Upper lobe of right lung (tissue), 1 donor: ENCODE measurements around the gene LGALS16. TPM values are rescaled to one million over a fixed set of nuclear protein-coding genes. Genes with fewer than 3 reads are reported as not detected.
"Not testable (repeated sequence)": the region's sequence is repeated elsewhere in the genome, so short reads cannot be mapped to it uniquely, and the experiment has no call there.

Experiments
- ATAC-seq: fragments of 200-7000 bp; cut with Tn5 transposase; one replicate; pipeline ENCODE4 v1.9.1; 2020; ENCODE audit warnings: mild to moderate bottlenecking, moderate library complexity
- DNase-seq: peaks from one replicate; pipeline ENCODE4 v3.0.0-alpha.2; 2020
- H3K27ac ChIP-seq: fragments of 200-600 bp; one replicate; pipeline ENCODE4 v1.8.0; 2022
- H3K27me3 ChIP-seq: fragments of 200-600 bp; one replicate; pipeline ENCODE4 v1.8.0; 2022; ENCODE audit warnings: mild to moderate bottlenecking
- H3K36me3 ChIP-seq: fragments of 200-600 bp; one replicate; pipeline ENCODE4 v1.8.0; 2022
- H3K4me1 ChIP-seq: fragments of 200-600 bp; one replicate; pipeline ENCODE4 v1.8.0; 2022
- H3K4me3 ChIP-seq: fragments of 200-600 bp; one replicate; pipeline ENCODE4 v1.8.0; 2022; ENCODE audit warnings: mild to moderate bottlenecking
- H3K9me3 ChIP-seq: fragments of 200-600 bp; one replicate; pipeline ENCODE4 v1.8.0; 2022
- CTCF ChIP-seq: fragments of 200-600 bp; IDR thresholded peaks from one replicate; pipeline ENCODE4 v1.8.0; 2022; ENCODE audit warnings: antibody characterized with exemption
- intact Hi-C: fragments of 100-400 bp; cut with DNase I; formaldehyde crosslinking; loops from one replicate; pipeline ENCODE4 v1.11.0; 2022
- total RNA-seq: library from RNA; stranded (reverse); fragmentation: NEBNext Ultra II Directional; extraction: Animal tissue kit (Norgen Biotek cat#: 25700); gene quantifications from one replicate; pipeline ENCODE4 v1.2.1, GENCODE V29; 2021
- donor health status: DM: no; HTN: yes; CAD: no; lungs with severe emphysema.

Gene LGALS16
- total RNA-seq, 1 donor from 2014 or later: not detected

DNA sequence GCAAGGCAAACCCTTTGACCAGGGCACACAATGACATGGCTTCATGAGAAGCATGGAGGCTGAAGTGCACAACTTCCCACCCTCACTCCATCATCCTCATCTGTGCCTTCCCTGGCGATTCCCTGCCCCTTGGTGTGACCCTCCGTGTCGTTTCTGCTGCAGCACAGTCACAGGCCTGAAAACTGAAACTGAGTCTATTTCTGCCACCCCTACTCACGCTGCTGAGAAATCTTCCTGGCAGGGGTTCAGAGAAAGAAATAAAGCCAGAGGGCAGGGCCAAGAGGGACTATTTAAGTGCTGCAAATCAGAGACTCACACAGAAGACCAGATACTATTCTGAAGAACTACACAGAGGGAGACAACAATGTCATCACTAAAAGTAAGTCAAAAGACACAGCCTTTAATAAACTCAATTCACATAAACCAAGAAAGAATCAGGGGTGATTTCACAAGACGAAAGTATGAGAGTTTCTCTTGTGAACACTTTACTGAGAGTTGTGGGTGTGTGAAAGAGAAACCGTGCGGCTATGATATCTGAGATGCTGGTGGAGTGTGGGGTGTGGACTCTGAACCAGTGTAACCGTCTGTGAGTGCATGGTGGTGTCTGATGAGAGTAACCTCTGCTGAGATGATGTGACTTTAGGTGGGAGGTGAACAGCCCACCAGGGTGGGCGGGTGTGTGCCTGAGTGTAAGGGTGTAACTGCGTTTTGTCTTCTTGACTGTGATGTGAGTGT is 23.5 kb downstream of the LGALS16 start:
- Histone ChIP-seq H3K27ac (no peak overlapping the region), H3K27me3 (no peaks in the 10 kb centered on the region), H3K4me1 (peaks cover 21% of the 10 kb centered on the region), H3K9me3 (no peaks in the 10 kb centered on the region), H3K4me3 (no peak overlapping the region), H3K36me3 (no peaks in the 10 kb centered on the region)
- DNase-seq: no peak
- ATAC-seq: peak; percentile 30
- no peak for TF ChIP-seq CTCF
- intact Hi-C loops: loop anchor here (10.0 kb wide), 1 partner anchor 124 kb away; no protein-coding TSS in a partner anchor

DNA sequence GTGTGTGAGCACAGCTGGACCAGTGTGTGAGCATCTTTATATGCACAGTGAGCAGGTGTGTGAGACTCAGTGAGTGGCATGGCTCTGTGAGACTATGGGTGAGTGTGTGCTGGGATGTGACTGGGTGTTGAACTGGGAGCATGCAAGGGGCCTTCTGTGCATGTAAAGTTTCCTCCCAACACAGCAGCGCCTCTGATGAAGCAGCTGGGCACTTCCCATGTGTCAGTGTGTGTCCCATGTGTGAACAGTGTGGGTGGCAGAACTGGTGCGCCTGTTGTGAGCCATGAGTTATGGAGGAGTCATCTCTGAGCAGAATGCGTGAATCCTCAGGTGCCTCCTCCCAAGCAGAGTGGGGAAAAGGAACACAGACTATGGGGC is 24.1 kb downstream of the LGALS16 start:
- ATAC-seq: no peak
- intact Hi-C loops: loop anchor here (10.0 kb wide), 1 partner anchor 125 kb away; no protein-coding TSS in a partner anchor
- no peak for TF ChIP-seq CTCF

GRCh38 chr19:39680593-39680992 is 24.9 kb downstream of the LGALS16 start:
- no peak for TF ChIP-seq CTCF
- Histone ChIP-seq H3K36me3 (no peaks in the 10 kb centered on the region), H3K4me3 (no peak overlapping the region), H3K9me3 (no peaks in the 10 kb centered on the region), H3K27me3 (no peaks in the 10 kb centered on the region), H3K27ac (no peak overlapping the region), H3K4me1 (peaks cover 21% of the 10 kb centered on the region)
- no peak for ATAC-seq
- intact Hi-C loops: no loop called here
- no peak for DNase-seq

More for the DNA sequence above, 24.1 kb downstream of the LGALS16 start:
- Histone ChIP-seq H3K27me3 (no peaks in the 10 kb centered on the region), H3K4me3 (no peak overlapping the region), H3K36me3 (no peaks in the 10 kb centered on the region), H3K9me3 (no peaks in the 10 kb centered on the region), H3K27ac (no peak overlapping the region), H3K4me1 (peaks cover 21% of the 10 kb centered on the region)
- no peak for DNase-seq

DNA sequence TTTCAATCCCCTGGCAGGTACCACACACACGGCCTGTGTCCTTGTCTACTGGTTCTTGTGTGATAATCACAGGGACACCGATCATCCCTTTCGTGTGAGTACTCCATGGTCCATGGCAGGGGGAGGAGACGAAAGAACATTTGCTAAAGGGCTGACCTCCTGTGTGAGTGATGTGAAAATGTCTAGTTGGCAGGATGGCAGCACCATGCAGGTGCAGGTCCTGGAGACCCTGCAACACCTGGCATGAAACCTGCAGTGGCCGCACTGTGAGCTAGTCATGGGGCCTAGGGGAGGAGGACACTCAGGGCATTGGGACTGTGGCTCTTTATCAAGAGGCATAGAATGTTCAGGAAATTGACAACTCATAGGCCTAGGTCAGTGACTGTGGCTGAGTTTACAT is 25.7 kb downstream of the LGALS16 start:
- Histone ChIP-seq H3K4me1 (peaks cover 21% of the 10 kb centered on the region), H3K36me3 (no peaks in the 10 kb centered on the region), H3K27ac (no peak overlapping the region), H3K4me3 (no peak overlapping the region), H3K27me3 (no peaks in the 10 kb centered on the region), H3K9me3 (no peaks in the 10 kb centered on the region)
- DNase-seq: no peak
- TF ChIP-seq CTCF: no peak
- intact Hi-C loops: no loop called here
- no peak for ATAC-seq

DNA sequence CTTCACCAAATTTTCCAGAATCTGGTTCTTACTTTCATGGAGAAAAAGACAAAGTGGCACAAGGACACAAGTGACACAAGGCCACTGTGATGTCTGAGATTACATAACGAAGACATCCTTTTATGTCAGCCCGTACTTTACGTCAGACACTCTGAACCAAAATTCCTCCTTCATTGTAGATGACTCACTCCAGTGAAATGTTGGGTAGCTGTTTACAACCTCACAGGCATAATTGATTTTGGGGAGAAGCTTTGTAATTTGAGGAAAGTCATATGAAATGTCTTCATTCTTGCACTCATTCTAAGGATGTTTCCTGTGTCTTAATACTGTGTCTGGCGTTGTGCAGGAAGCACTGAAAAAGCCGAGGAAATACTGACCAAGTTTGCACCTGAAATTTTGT is 28.6 kb downstream of the LGALS16 start:
- H3K27ac ChIP-seq: no peak overlapping the region
- ATAC-seq: no peak
- peaks cover 3% of the 10 kb centered on the region for H3K4me1 ChIP-seq
- intact Hi-C loops: no loop called here
- no peaks in the 10 kb centered on the region for H3K36me3 ChIP-seq
- TF ChIP-seq CTCF: no peak
- no peaks in the 10 kb centered on the region for H3K9me3 ChIP-seq
- no peaks in the 10 kb centered on the region for H3K27me3 ChIP-seq
- H3K4me3 ChIP-seq: no peak overlapping the region
- no peak for DNase-seq

GRCh38 chr19:39686739-39687138 is 31.0 kb downstream of the LGALS16 start:
- TF ChIP-seq CTCF: no peak
- DNase-seq: no peak
- H3K4me1 ChIP-seq: no peaks in the 10 kb centered on the region
- H3K27ac ChIP-seq: no peak overlapping the region
- no peaks in the 10 kb centered on the region for H3K36me3 ChIP-seq
- no peak overlapping the region for H3K4me3 ChIP-seq
- intact Hi-C loops: no loop called here
- H3K9me3 ChIP-seq: no peaks in the 10 kb centered on the region
- peak; percentile 55 for ATAC-seq
- H3K27me3 ChIP-seq: peaks cover 4% of the 10 kb centered on the region

GRCh38 chr19:39688637-39689036 is 32.9 kb downstream of the LGALS16 start:
- H3K4me3 ChIP-seq, DNase-seq, H3K27ac ChIP-seq, H3K4me1 ChIP-seq, intact Hi-C loops, H3K9me3 ChIP-seq, ATAC-seq, H3K36me3 ChIP-seq, H3K27me3 ChIP-seq: not testable (repeated sequence)
